Neural progenitor cell (in vitro differentiated cells): ENCODE measurements around the gene HMCN1.

Source experiments
- CTCF ChIP-seq: fragments of 200-600 bp; sonication (generic); IDR thresholded peaks from 2 replicates; pipeline ENCODE4 v1.5.1; 2017; ENCODE audit warnings: antibody characterized with exemption, mild to moderate bottlenecking
- EZH2 ChIP-seq: fragments of 200-600 bp; sonication (generic); IDR thresholded peaks from 2 replicates; pipeline ENCODE4 v1.6.1; 2017; ENCODE audit warnings: antibody characterized with exemption, mild to moderate bottlenecking, moderate library complexity
- EZH2phosphoT487 ChIP-seq: fragments of 200-600 bp; sonication (generic); IDR thresholded peaks from 2 replicates; pipeline ENCODE4 v1.6.1; 2017; ENCODE audit warnings: antibody characterized with exemption

- no peak for TF ChIP-seq CTCF
- no peak for TF ChIP-seq EZH2
- TF ChIP-seq EZH2phosphoT487: no peak
These were observed 409.3 kb downstream of the HMCN1 start for GRCh38 chr1:186143481-186143880.
